SK-N-SH (cell line): ENCODE measurements around the gene GNB1L.

Source experiments
- EZH2phosphoT487 ChIP-seq: fragments of 200-600 bp; sonication (generic); IDR thresholded peaks from 2 replicates; pipeline ENCODE4 v1.6.1; 2017; ENCODE audit warnings: low read depth, mixed run types, mild to moderate bottlenecking, antibody characterized with exemption, moderate library complexity, borderline replicate concordance
- JUND ChIP-seq: IDR thresholded peaks from 2 replicates; pipeline ENCODE4 v1.4.0; 2012
- RAD21 ChIP-seq: IDR thresholded peaks from 2 replicates; pipeline ENCODE4 v1.6.1; 2012; ENCODE audit warnings: mild to moderate bottlenecking, low read length
- SIN3A ChIP-seq: IDR thresholded peaks from 2 replicates; pipeline ENCODE4 v1.6.1; 2012; ENCODE audit warnings: low read depth, mild to moderate bottlenecking, low read length, moderate library complexity, borderline replicate concordance
- TF ChIP-seq, protein P1 (sequence below): IDR thresholded peaks from 2 replicates; pipeline ENCODE4 v1.4.0; 2012; ENCODE audit warnings: low read depth, borderline replicate concordance
- TF ChIP-seq, protein P2 (sequence below): fragments of 200-600 bp; sonication (generic); IDR thresholded peaks from 2 replicates; pipeline ENCODE4 v1.6.1; 2017; ENCODE audit warnings: antibody characterized with exemption, mild to moderate bottlenecking, moderate library complexity

DNA sequence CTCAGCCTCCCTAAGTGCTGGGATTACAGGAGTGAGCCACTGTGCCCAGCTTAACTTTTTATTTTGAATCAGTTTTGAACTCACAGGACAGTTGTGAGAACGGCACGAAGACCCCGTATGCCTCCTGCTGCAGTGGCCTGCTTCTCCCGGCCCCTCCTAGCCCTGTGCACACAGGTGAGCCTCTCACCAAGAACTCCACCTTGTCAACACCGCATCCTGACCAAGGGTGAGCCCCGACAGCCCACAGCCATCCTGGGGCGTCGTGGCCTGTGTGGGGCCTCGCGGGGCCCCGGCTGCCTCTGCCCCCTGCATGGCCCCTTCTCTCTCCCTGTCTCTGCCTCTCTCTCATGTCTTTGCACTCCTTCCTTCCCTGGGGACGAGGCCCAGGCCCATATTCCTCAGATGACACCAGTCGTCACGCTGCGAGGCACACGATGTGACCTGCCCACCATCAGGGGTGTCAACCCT is 38.8 kb downstream of the GNB1L start:
- TF ChIP-seq RAD21, result no peak
- no peak for TF ChIP-seq SIN3A
- TF ChIP-seq, protein P1, sequence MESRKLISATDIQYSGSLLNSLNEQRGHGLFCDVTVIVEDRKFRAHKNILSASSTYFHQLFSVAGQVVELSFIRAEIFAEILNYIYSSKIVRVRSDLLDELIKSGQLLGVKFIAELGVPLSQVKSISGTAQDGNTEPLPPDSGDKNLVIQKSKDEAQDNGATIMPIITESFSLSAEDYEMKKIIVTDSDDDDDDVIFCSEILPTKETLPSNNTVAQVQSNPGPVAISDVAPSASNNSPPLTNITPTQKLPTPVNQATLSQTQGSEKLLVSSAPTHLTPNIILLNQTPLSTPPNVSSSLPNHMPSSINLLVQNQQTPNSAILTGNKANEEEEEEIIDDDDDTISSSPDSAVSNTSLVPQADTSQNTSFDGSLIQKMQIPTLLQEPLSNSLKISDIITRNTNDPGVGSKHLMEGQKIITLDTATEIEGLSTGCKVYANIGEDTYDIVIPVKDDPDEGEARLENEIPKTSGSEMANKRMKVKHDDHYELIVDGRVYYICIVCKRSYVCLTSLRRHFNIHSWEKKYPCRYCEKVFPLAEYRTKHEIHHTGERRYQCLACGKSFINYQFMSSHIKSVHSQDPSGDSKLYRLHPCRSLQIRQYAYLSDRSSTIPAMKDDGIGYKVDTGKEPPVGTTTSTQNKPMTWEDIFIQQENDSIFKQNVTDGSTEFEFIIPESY, result no peak
- TF ChIP-seq, protein P2, sequence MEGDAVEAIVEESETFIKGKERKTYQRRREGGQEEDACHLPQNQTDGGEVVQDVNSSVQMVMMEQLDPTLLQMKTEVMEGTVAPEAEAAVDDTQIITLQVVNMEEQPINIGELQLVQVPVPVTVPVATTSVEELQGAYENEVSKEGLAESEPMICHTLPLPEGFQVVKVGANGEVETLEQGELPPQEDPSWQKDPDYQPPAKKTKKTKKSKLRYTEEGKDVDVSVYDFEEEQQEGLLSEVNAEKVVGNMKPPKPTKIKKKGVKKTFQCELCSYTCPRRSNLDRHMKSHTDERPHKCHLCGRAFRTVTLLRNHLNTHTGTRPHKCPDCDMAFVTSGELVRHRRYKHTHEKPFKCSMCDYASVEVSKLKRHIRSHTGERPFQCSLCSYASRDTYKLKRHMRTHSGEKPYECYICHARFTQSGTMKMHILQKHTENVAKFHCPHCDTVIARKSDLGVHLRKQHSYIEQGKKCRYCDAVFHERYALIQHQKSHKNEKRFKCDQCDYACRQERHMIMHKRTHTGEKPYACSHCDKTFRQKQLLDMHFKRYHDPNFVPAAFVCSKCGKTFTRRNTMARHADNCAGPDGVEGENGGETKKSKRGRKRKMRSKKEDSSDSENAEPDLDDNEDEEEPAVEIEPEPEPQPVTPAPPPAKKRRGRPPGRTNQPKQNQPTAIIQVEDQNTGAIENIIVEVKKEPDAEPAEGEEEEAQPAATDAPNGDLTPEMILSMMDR, result no peak
- no peak for TF ChIP-seq EZH2phosphoT487
- TF ChIP-seq JUND, result no peak
